Measurements from ENCODE around the gene NANOGP8.

The NANOGP8 gene

GRCh38 chr15:35061161-35061824, 23.8 kb downstream of the NANOGP8 start:
- DNase-seq (ENCODE audit: low read depth in 3 of 3) = no peak

DNA sequence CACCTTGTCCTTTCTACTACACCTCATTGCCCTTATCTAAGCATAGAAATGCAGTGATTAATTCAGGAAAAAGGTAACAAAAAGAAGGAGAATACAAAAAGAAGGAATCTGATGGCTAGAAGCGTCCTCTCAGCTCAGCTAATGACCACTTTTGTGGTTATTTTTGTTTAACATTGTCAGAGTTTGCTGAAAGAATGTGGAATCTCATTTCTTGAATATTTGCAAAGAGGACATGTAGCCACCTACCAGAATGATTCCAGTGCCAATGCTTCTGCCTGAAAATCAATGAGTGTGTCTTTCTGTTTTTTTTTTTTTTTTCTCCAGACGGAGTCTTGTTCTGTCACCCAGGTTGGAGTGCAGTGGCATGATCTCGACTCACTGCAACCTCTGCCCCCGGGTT, 24.5 kb downstream of the NANOGP8 start:
- DNase-seq (ENCODE audit: low read depth in 3 of 3) = no peak

DNA sequence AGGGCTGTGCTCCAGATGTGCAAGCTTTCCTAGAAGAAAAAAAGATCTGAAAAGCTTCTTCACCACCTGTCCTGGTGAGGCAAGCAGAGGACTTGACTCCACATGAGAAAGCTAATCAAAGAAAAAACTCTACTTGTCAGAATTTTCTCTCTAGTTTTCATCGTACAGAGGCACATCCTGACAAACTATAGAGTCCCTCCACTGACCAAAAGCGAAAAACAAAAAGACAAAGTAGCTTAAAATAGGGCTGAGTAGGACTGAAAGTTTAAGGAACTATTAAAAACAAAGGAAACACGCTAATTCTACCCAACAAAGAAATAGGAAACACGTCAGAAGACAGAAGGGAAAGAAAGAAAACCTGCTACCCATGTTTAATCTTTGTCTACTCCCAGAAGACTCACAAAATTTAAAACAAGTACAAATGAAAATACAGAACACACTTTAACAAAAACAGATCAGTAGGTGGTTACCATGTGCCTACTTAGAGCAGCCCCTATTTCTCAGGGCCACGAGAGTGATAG, 26.5 kb downstream of the NANOGP8 start:
- no peak for DNase-seq (ENCODE audit: low read depth in 3 of 3)

- no peak for DNase-seq (ENCODE audit: low read depth in 3 of 3)
Observed at GRCh38 chr15:35055416-35056105, 29.5 kb downstream of the NANOGP8 start.

DNA sequence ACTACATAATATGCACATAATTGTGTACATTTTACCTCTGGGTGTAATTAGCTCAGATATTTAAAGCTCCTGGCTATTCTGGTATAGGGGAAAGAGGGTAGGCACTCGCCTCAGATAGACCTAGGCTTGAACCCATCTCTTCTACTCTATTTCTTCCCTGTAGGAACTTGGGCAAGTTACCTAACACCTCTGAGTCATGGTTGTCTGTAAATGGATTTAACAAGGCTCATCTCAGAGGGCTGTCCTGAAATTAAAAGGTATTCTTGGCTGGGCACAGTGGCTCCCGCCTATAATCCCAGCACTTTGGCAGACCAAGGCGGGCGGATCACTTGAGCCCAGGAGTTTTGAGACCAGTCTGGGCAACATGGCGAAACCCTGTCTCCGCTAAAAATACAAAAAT, 30.7 kb downstream of the NANOGP8 start:
- DNase-seq (ENCODE audit: low read depth in 3 of 3) = no peak

- DNase-seq (ENCODE audit: low read depth in 3 of 3) = no peak
Observed at GRCh38 chr15:35047996-35048395, 37.1 kb downstream of the NANOGP8 start.

DNA sequence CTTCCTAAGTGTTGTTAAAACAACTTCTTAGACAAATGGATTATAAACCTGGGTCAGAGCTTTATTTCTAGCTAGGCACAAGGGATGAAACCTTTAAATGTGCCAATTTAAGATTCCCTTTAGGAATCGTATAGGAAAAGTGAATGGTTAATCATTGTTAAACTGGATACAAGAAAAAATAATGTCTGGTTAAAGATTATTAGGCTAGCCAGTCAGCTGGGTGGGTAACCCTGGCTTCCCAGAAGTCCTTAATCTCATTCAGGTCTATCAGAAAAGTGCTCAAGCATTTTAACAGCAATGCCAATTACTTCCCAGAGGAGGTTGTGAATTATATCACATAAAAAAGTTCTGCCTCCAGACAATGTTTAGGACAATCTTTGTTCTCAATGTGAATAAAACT, 37.6 kb downstream of the NANOGP8 start:
- DNase-seq (ENCODE audit: low read depth in 3 of 3) = no peak

DNA sequence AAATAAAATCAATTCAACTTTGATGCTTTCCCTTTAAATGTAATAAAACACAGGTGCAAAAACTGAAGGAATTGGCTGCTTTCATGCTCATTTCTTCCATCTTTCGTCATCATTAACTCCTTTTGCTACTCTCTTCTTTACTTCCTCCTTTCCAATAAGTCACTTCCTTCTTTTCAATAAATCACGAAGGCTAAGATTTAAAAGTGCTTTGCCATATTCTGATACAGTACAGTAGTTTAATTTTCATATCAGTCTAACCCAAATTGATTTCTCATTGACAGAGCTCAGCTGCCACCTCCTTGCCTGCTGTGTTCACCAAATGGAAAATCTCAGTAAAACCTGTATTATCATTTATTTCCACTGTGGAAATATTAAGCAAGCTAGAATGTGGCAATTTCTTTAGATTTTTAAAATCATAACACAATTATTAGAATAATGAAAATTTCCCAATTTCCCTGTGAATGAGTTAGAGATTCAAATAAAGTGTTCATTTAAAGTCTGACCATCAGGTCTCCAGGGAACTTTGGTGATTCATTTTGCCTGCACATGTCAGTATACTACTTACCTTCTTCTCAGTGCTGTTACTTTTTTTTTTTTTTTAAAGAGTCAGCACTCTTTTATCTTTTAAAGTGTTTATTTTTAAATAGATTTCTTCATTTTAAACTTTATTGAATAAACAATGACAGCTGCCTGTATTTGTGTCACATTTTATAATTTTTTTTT, 41.6 kb downstream of the NANOGP8 start:
- DNase-seq (ENCODE audit: low read depth in 3 of 3) = no peak

GRCh38 chr15:35040339-35041255, 44.5 kb downstream of the NANOGP8 start:
- DNase-seq (ENCODE audit: low read depth in 3 of 3) = no peak

- DNase-seq (ENCODE audit: low read depth in 3 of 3) = no peak
Observed at GRCh38 chr15:35038626-35039451, 46.3 kb downstream of the NANOGP8 start.
